Measurements from ENCODE around the gene GK. TPM values are rescaled to one million over a fixed set of nuclear protein-coding genes. Genes with fewer than 3 reads are reported as not detected.
"Not testable (repeated sequence)": the region's sequence is repeated elsewhere in the genome, so short reads cannot be mapped to it uniquely, and the experiment has no call there.

The GK gene
- total RNA-seq, 1 donor, result 5.8 TPM

GRCh38 chrX:30668581-30668980, 15.4 kb downstream of the GK start:
- TF ChIP-seq CTCF (IDR thresholded peaks at IDR 0.05; ENCODE audit: extremely low read depth, low read depth, low read length), result no peak
- Histone ChIP-seq H4K20me1 (ENCODE audit: insufficient read depth, low read length) (no peaks in the 10 kb centered on the region), H3K27ac (ENCODE audit: low read depth, low read length) (no peak overlapping the region), H3K4me2 (ENCODE audit: insufficient read depth, low read length) (no peak overlapping the region), H3K4me3 (ENCODE audit: insufficient read depth, low read length) (no peak overlapping the region), H3K79me2 (ENCODE audit: insufficient read depth, low read length) (no peaks in the 10 kb centered on the region), H2AFZ (ENCODE audit: low read length) (no peak overlapping the region), H3K36me3 (ENCODE audit: insufficient read depth, low read length) (no peaks in the 10 kb centered on the region), H3K9me3 (ENCODE audit: low read depth, low read length) (no peaks in the 10 kb centered on the region), H3K4me1 (ENCODE audit: insufficient read depth, low read length) (no peaks in the 10 kb centered on the region), H3K27me3 (ENCODE audit: insufficient read depth, low read length) (no peaks in the 10 kb centered on the region)
- no peak for DNase-seq (ENCODE audit: insufficient read length, low spot score, missing footprints)

- not testable (repeated sequence) for H3K4me3 ChIP-seq (ENCODE audit: insufficient read depth, low read length); H3K4me1 ChIP-seq (ENCODE audit: insufficient read depth, low read length); H3K9me3 ChIP-seq (ENCODE audit: low read depth, low read length); H3K79me2 ChIP-seq (ENCODE audit: insufficient read depth, low read length); DNase-seq (ENCODE audit: insufficient read length, low spot score, missing footprints); H3K27me3 ChIP-seq (ENCODE audit: insufficient read depth, low read length); H4K20me1 ChIP-seq (ENCODE audit: insufficient read depth, low read length); H2AFZ ChIP-seq (ENCODE audit: low read length); H3K4me2 ChIP-seq (ENCODE audit: insufficient read depth, low read length); H3K27ac ChIP-seq (ENCODE audit: low read depth, low read length); H3K36me3 ChIP-seq (ENCODE audit: insufficient read depth, low read length)
Observed at GRCh38 chrX:30671189-30671588, 18.0 kb downstream of the GK start.

- no peaks in the 10 kb centered on the region for H3K79me2 ChIP-seq (ENCODE audit: insufficient read depth, low read length)
- no peak for TF ChIP-seq CTCF (IDR thresholded peaks at IDR 0.05; ENCODE audit: extremely low read depth, low read depth, low read length)
- H3K4me3 ChIP-seq (ENCODE audit: insufficient read depth, low read length), result no peak overlapping the region
- no peak for DNase-seq (ENCODE audit: insufficient read length, low spot score, missing footprints)
- no peaks in the 10 kb centered on the region for H3K9me3 ChIP-seq (ENCODE audit: low read depth, low read length)
- H3K4me2 ChIP-seq (ENCODE audit: insufficient read depth, low read length), result no peak overlapping the region
- no peak overlapping the region for H2AFZ ChIP-seq (ENCODE audit: low read length)
- no peaks in the 10 kb centered on the region for H3K27me3 ChIP-seq (ENCODE audit: insufficient read depth, low read length)
- H3K4me1 ChIP-seq (ENCODE audit: insufficient read depth, low read length), result no peaks in the 10 kb centered on the region
- no peaks in the 10 kb centered on the region for H3K36me3 ChIP-seq (ENCODE audit: insufficient read depth, low read length)
- no peak overlapping the region for H3K27ac ChIP-seq (ENCODE audit: low read depth, low read length)
- H4K20me1 ChIP-seq (ENCODE audit: insufficient read depth, low read length), result no peaks in the 10 kb centered on the region
Observed at GRCh38 chrX:30673127-30673796, 20.0 kb downstream of the GK start.

GRCh38 chrX:30673884-30674598, 20.8 kb downstream of the GK start:
- Histone ChIP-seq H3K4me3 (ENCODE audit: insufficient read depth, low read length) (no peak overlapping the region), H3K79me2 (ENCODE audit: insufficient read depth, low read length) (no peaks in the 10 kb centered on the region), H2AFZ (ENCODE audit: low read length) (no peak overlapping the region), H3K4me2 (ENCODE audit: insufficient read depth, low read length) (no peak overlapping the region), H3K27ac (ENCODE audit: low read depth, low read length) (no peak overlapping the region), H3K4me1 (ENCODE audit: insufficient read depth, low read length) (no peaks in the 10 kb centered on the region), H3K36me3 (ENCODE audit: insufficient read depth, low read length) (no peaks in the 10 kb centered on the region), H3K9me3 (ENCODE audit: low read depth, low read length) (no peaks in the 10 kb centered on the region), H4K20me1 (ENCODE audit: insufficient read depth, low read length) (no peaks in the 10 kb centered on the region), H3K27me3 (ENCODE audit: insufficient read depth, low read length) (no peaks in the 10 kb centered on the region)
- no peak for DNase-seq (ENCODE audit: insufficient read length, low spot score, missing footprints)
- no peak for TF ChIP-seq CTCF (IDR thresholded peaks at IDR 0.05; ENCODE audit: extremely low read depth, low read depth, low read length)

All from osteoblast (primary cell).